Skin epidermis (tissue), 12 donors: ENCODE measurements around the gene RBM45.
"Not testable (repeated sequence)": the region's sequence is repeated elsewhere in the genome, so short reads cannot be mapped to it uniquely, and the experiment has no call there.

ENCODE experiments used
- H3K27ac ChIP-seq, 21 experiments: fragments of 200-600 bp; sonication (generic) in 11 of 21; one replicate each; pipeline ENCODE4 v1.5.0; 2020; ENCODE audit warnings: mild to moderate bottlenecking in 3 of 21, inconsistent platforms in 2 of 21, moderate library complexity in 2 of 21
- H3K4me3 ChIP-seq, 7 experiments: fragments of 200-600 bp; sonication (generic) in 2 of 7; one replicate each; pipeline ENCODE4 v1.5.0; 2020; ENCODE audit warnings: inconsistent platforms in 2 of 7, mild to moderate bottlenecking in 2 of 7, moderate library complexity in 1 of 7

RBM45 gene, protein sequence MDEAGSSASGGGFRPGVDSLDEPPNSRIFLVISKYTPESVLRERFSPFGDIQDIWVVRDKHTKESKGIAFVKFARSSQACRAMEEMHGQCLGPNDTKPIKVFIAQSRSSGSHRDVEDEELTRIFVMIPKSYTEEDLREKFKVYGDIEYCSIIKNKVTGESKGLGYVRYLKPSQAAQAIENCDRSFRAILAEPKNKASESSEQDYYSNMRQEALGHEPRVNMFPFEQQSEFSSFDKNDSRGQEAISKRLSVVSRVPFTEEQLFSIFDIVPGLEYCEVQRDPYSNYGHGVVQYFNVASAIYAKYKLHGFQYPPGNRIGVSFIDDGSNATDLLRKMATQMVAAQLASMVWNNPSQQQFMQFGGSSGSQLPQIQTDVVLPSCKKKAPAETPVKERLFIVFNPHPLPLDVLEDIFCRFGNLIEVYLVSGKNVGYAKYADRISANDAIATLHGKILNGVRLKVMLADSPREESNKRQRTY

DNA sequence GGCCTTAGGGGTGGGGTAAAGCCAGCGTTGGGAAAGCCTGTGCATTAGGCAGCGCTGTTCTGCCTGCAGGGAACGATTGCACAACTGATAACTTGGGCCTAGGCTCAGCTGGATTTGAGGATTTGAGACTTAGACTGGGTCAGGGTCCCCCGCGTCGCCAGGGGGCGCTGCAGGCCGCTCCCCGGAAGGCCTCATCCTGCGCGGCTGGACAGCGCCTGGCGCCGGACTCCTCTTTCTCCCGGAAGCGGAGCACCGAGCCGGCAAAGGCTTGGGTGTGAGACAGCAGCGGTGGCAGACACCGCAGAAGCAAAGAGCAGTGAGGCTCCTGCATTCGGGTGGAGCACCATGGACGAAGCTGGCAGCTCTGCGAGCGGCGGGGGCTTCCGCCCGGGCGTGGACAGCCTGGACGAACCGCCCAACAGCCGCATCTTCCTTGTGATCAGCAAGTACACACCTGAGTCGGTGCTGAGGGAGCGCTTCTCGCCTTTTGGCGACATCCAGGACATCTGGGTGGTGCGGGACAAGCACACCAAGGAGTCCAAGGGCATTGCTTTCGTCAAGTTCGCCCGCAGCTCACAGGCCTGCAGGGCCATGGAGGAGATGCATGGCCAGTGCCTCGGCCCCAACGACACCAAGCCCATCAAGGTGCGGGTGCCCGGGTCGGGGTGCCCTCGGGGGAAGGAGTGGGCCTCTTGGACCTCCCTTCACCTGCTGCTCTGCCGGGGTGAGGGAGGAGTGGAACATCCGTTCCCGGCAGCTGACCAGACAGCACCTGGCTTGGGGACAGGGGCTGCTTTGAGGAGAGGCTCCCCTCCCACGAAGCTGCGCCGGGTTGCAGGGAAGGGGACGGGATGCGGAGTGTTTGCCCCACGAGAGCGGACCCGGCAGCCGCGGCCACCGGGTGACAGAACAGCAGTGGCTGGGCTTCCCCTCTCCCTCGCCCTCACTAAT lies at the start of gene RBM45:
Gene RBM45, plus strand, starts transcription at position 236 of the 951 bp plus-strand sequence. Its CDS starts 110 bp downstream, at position 346.
- Histone ChIP-seq H3K27ac (peak within 1 kb of the TSS in 20 of 21 experiments; percentile 41 to 90 (median 79)), H3K4me3 (peak within 1 kb of the TSS; percentile 71 to 91 (median 74))

DNA sequence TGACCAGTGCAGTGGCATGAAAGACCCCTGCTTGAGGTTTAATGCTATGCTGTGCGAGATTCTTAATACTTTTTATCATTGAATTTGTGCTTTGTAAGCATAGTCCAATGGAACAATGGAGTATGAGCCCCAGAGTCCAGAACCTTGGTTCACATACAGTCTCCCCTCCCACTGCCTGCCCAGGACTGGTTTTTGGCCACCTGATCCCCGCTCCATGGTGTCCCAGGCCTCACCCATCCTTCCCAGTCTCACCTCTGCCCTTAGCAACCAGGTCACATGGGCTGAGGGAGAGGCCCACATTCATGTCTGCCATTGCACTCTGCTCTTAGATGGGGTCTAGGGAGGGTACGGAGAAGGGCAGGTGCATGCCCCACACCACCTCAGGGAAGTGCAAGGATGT lies 45.9 kb upstream of the RBM45 start:
- Histone ChIP-seq H3K27ac (no peak overlapping the region), H3K4me3 (no peak overlapping the region)

DNA sequence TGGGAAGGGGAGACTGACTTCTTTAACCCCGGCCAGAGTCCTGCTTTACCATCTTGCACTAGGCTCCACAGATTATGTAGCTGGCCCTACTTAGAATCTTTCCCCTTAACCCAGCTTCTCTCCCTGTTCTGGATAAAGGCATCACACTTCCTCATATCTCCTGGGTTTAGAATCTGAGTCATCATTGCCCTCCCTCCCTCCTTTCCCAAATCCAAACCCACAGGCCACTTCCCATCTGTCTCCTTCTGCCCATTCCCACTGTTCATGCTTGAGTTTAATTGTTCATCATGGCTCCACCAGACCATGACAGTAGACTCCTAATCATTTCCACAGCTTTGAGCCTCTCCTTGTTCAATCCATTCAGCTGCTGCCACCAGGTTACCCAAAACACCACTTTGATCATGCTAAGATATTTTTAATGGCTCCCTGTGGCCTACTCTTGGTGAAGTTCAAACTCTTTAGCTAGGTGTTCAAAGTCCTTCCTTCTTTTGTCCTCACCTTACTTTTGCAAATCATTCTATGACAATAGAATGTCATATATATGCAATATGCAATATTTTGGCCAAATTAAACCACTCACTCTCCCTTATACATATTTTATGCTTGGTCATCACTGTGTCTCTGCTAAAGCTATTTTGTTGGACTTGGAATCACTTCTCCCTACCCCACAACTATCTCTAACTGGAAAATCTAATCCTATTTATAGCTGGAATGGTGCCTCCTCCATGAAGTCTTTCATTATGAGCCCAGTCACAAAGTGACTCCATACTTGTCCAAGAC lies 45.2 kb upstream of the RBM45 start:
- no peak overlapping the region for H3K4me3 ChIP-seq
- H3K27ac ChIP-seq, result no peak overlapping the region

DNA sequence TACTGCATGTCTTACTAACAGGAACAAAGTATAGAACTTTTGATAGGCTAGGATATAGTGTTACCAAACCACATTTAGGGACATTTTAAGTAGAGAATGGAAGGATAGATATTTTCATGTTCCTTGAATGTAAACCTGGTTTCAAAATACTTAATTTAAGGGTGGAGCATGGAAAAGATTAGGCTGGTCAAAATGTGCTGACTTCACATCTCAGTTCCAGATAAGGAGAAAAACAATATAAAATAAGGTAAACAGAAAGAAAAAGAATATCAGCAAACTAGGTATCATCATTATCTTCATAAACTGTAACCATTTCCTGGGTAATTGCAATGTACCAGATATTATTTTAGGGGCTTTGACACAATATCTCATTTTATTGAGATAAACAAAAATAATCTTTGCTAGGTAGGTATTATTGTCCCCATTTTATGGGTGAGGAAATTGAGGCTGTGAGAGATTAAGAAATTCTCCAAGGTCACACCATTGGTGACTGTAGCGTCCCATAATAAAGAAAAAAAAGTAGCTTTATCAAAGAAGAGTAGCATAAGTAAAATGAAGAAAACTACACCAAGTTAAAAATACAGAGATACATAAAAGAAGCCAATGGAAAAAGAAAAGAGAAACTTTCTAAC lies 43.3 kb upstream of the RBM45 start:
- H3K4me3 ChIP-seq, result no peak overlapping the region
- H3K27ac ChIP-seq, result no peak overlapping the region

DNA sequence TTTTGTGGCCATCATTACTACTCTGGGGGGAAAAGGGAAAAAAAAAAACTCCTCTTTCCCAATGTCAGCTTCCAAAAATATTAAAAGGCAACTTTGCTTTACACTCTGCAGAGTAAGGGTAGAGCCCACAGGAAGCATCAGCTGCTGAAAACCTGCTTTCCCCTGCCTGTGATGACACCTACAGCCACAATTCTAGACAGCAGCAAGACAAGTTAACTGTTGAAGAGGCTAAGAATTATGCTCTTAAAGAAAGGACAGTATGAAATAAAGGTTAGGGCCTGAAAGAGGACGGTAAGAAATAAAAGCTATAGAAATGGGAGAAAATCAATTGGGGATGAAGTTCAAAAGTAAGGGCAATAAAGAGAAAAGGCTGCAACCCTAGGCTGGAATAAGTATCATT lies 42.7 kb upstream of the RBM45 start:
- no peak overlapping the region for H3K27ac ChIP-seq
- H3K4me3 ChIP-seq, result no peak overlapping the region

DNA sequence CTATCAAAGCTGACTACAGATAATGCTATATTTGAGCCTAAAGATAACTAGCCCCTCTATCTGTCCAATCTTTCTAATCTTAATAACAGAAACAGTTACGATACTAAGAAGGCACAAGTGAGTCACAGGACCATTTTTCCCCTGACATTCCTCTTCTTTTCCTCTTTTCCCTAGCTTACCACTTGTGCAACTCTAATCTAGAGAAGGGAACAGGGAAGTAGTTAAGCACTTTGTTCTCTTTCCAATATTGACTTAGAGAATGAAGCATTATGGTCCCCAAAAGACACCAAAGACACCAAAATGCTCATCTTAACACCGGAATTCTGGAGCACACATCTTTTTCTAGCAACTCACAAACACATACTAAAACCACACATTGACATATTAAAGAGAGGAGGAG lies 41.4 kb upstream of the RBM45 start:
- no peak overlapping the region for H3K27ac ChIP-seq
- no peak overlapping the region for H3K4me3 ChIP-seq

DNA sequence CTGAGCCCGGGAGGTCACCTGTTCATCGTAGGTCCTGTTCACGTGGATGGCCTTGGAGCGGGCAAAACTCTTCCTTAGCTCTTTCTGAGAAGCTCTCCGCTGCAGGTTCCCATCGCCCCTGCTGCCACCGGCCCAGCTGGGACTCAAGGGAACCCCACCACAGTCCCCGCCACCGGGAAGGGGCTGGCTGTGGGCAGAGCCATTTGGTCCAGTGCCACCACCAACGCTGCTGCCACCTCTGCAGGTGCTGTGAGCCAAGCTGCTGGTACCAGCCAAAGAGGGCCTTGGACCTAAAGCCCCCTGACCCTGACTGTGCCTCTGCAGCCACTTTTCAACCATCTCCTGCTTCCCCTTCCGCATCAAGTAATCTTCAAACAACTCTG lies 40.2 kb upstream of the RBM45 start:
- H3K27ac ChIP-seq, result no peak overlapping the region
- H3K4me3 ChIP-seq, result no peak overlapping the region

DNA sequence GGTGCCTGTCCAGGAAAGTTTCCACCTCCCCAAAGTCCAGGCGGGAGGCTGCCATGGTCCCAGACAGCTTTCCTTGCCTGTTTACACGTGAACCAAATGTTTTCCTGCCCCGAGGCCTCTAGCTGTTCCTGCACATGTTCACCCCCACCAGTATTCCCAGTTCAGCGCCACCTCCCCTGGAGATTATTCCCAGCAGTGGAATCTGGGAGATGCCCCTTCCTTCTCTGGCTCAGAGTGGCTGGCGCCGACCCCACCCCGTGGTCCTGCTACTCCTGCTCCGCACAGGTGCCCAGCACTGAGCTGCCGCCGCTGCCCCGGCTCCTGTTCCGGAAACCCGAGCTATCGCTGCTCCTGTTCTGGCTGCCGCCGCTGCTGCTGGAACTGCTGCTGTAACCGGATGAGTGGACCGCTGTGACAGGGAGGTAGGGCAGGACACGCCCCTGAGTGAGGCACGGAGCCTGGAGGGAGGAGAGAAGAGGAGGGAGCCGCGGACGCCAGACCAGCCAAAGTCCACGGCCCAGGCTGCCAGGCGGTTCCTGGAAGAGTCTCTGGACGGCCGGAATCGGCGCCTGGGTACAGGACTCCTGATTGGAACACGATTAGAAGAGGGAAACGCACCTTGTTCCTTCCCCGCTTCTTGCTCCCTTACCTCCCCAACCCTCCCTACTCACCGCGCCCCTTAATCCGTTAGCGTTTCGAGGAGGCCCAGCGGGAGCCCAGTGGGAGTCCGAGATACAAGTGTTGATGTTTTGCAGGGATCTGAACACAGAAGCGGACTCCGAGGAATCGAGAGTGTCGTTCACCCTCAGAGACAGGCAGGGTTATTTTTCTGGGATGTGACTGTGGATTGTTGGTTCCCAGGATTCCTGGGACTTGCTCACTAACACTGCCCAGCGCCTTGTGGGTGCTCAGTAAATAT lies 39.6 kb upstream of the RBM45 start, which contains the start of gene PDE11A:
Gene PDE11A, minus strand, starts transcription at position 395 of the 919 bp plus-strand sequence. Its CDS starts 340 bp downstream, at position 55.
- Histone ChIP-seq H3K27ac (peak within 1 kb of the TSS in 1 of 21 experiments; percentile 29), H3K4me3 (peak within 1 kb of the TSS; percentile 6 to 35 (median 13))

DNA sequence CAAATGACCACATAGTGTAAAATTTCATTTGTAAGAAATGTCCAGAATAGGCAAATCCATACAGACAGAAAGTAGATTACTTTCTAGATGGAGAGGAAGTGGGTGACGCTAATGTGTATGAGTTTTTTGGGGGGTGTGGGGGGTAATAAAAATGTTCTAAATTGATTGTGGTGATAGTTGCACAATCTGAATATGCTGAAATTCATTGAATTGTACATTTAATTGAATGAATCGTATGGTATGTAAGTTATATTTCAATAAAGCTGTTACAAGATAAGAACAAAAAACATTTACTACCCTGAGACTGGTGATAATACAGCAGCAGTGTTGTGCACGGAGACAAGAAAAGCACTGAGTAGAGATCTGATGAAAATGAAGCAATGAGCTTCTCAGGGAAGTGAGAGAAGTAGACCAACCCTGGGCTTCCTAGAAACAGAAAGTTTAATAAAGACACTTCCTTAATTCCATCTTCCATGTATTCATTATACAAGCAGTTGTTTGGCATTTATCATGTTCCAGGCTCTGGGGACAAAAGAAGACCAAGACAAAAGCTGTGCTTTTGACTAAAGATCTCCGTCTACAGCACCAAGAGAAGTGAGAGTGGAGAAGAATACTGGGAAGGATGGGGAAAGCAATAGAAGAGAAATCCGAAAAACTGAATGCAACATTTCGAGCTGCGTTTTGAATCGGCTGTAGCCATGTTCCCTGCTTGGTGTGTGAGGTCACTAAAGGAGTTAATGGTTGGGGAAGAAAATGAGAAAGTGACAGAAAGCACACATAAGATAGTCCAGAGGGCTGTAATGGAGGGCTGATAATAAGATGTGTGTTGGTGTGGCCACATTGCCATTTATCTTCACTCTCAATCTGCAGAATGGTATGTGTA lies 37.9 kb upstream of the RBM45 start:
- H3K27ac ChIP-seq, result no peak overlapping the region

DNA sequence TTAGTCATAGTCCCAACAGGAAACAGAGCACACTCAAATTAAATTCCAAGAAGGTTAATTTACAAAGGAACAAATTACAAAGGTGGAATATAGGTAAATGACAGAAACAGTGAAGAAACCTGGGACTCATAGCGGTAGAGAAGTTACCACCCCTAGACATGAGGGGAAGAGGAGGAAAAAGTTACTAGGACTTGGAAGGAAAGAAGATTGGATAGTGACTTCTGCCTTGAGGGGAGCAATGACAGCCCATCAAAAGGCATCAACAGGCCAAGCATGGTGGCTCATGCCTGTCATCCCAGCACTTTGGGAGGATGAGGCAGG lies 37.3 kb upstream of the RBM45 start:
- no peak overlapping the region for H3K4me3 ChIP-seq
- H3K27ac ChIP-seq, result no peak overlapping the region

More for the DNA sequence above, 37.9 kb upstream of the RBM45 start:
- no peak overlapping the region for H3K4me3 ChIP-seq

DNA sequence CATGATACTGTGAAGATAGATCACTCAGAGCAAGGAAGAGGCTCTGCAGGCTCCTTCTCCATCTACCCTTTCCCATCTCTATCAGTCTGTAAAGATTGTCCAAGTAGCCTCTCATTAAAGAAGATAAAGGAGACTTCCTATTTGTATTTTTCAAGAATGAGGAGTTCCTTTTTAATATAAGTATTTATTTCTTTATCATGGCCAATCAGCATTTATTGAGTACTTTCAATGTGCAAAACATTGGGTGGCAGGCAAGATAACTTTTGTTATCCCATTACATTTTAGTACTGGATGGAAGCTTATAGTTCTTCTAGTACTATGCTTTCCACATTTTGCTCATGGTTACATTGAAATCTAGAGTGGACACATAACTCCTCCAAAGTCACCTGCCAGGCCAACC lies 36.1 kb upstream of the RBM45 start:
- no peak overlapping the region for H3K27ac ChIP-seq
- H3K4me3 ChIP-seq, result no peak overlapping the region

DNA sequence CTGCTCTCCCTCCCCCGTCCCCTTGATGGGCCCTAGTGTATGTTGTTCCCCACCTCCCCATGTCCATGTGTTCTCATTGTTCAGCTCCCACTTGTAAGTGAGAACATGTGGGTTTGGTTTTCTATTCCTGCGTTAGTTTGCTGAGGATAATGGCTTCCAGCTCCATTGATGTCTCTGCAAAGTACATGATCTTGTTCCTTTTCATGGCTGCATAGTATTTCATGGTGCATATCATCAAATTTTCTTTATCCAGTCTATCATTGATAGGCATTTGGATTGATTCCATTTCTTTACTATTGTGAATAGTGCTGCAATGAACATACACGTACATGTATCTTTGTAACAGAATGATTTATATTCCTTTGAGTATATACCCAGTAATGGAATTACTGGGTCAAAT lies 33.0 kb upstream of the RBM45 start:
- not testable (repeated sequence) for H3K27ac ChIP-seq, H3K4me3 ChIP-seq

DNA sequence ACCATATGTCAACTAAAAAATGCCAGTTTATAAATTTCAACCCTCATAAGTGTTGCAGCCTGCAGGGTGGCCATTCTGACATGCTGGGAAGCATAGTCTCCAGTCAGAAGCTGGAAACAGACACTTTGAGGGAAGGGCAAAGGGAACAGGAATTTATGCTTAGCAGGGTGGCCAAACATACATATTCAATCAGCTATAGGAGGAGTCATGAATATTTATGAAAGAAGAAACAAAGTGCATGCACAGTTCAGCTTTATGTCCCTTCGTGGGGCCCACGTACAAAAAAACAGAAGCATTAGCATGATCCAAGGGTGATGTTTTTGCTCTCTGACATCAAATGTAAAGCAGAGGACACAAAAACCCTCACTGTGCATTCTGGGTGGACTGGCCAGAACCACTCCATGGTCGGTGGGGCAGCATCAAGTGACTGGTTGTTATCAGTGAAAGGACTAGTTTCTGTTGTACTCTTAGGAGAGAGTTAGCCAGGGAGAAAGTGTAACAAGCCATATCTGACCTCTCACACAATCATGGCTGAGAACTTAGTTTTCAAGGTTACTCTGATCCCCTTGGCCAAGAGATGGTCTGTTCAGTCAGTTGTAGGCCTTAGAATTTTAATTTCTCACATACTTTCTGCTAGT lies 29.7 kb upstream of the RBM45 start:
- H3K4me3 ChIP-seq, result no peak overlapping the region
- no peak overlapping the region for H3K27ac ChIP-seq

DNA sequence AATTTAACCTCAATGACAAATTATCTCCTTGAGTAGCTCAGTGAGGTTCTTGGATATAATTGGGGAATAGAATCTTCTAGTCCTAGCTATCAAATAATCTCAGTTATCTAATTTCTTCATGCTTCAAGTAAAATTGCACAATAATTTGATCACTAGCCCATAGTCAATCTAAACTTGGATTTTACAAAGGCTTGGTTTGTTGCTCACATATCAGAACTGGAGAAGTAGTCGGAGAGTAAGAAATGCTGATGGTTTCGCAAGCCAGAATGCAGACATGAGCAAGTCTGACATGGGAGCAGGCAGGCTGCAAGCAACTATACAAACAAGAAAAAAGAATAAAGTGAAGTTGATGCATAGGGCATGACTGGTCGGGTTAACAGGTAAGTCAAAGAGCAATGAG lies 28.0 kb upstream of the RBM45 start:
- no peak overlapping the region for H3K4me3 ChIP-seq

DNA sequence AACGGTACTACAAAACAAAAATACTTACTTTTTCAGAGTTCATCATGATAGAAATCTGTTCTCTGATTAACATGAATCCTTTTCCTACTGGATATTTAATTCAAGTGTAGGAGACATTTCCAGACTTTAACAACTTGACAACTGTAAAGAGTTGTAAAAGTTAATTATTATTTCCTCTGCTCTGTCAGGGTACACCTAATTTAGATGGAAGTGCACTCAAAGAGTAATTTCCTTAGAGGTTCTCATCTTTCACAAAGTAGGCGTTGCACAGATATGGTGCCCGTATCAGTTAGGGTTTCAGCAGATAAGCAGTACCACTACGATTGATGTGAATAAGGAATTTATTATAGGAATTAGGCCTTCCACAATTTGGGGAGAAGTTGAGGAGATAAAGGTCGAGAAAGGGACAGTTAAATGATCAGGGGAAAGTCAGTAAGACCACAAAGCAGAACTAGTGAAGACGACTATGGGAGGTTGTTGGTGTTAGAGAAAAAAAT lies 23.4 kb upstream of the RBM45 start:
- Histone ChIP-seq H3K27ac (no peak overlapping the region), H3K4me3 (no peak overlapping the region)

More for the DNA sequence above, 28.0 kb upstream of the RBM45 start:
- H3K27ac ChIP-seq, result no peak overlapping the region

DNA sequence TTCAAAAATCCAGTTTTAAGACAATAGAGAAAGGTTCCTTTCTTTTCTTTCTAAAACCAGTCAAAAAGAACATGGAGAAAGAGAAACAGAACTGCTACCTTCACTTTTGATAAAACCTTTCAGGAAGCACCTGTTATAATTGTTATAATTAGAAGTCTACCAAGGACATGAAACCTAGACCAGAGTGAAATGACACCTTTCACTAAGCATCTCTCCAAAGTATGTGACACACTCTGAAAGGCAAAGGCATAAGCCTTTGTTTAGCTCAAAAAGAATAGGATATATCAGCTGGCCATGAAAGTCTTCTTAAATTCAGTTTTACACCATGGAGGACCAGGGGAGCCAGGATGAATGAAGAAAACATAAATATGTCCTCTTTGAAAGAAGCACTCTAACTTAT lies 18.8 kb upstream of the RBM45 start:
- H3K27ac ChIP-seq, result no peak overlapping the region
- H3K4me3 ChIP-seq, result no peak overlapping the region
